ENCODE results near the gene KLF1.
A peak's percentile ranks its signal among the peaks of the same experiment; 100 is the strongest.
"Not testable (repeated sequence)": the region's sequence is repeated elsewhere in the genome, so short reads cannot be mapped to it uniquely, and the experiment has no call there.

Gene KLF1

GRCh38 chr19:12866416-12867119 is 20.4 kb downstream of the KLF1 start:
- no peak for DNase-seq

GRCh38 chr19:12865746-12866415 is 21.1 kb downstream of the KLF1 start:
- no peak for DNase-seq

- no peak for DNase-seq
Measured at GRCh38 chr19:12864721-12865715, 22.0 kb downstream of the KLF1 start.

- DNase-seq, result no peak
Measured at GRCh38 chr19:12864143-12864542, 22.9 kb downstream of the KLF1 start.

GRCh38 chr19:12859546-12859945 is 27.5 kb downstream of the KLF1 start:
- DNase-seq, result no peak

- no peak for DNase-seq
Measured at GRCh38 chr19:12858041-12858928, 28.7 kb downstream of the KLF1 start.

- DNase-seq, result no peak
Measured at GRCh38 chr19:12856653-12857052, 30.3 kb downstream of the KLF1 start.

- peak; percentile 70 for DNase-seq
Measured at GRCh38 chr19:12847159-12848139, 39.6 kb downstream of the KLF1 start.

- DNase-seq, result not testable (repeated sequence)
Measured at GRCh38 chr19:12846613-12847012, 40.4 kb downstream of the KLF1 start.

- no peak for DNase-seq
Measured at GRCh38 chr19:12843999-12844732, 42.8 kb downstream of the KLF1 start.

GRCh38 chr19:12843328-12843727 is 43.7 kb downstream of the KLF1 start:
- DNase-seq, result no peak

- no peak for DNase-seq
Measured at GRCh38 chr19:12842511-12842910, 44.5 kb downstream of the KLF1 start.

GRCh38 chr19:12841094-12841493 is 45.9 kb downstream of the KLF1 start:
- peak; percentile 23 for DNase-seq

- peak; percentile 49 for DNase-seq
Measured at GRCh38 chr19:12840091-12841079, 46.6 kb downstream of the KLF1 start.

- DNase-seq, result no peak
Measured at GRCh38 chr19:12838886-12839756, 47.9 kb downstream of the KLF1 start.

- DNase-seq, result no peak
Measured at GRCh38 chr19:12838182-12838885, 48.7 kb downstream of the KLF1 start, which contains the start of gene MAST1. Gene MAST1 (plus strand): TSS chr19:12838515. CDS start chr19:12838573, 58 bp downstream.

- DNase-seq, result no peak
Measured at GRCh38 chr19:12837225-12837624, 49.8 kb downstream of the KLF1 start.

Measured in fibroblast of skin of abdomen (primary cell).